Measurements from ENCODE around the gene PAOX. TPM values are rescaled to one million over a fixed set of nuclear protein-coding genes. Genes with fewer than 3 reads are reported as not detected.
A peak's percentile ranks its signal among the peaks of the same experiment; 100 is the strongest.

The PAOX gene
- total RNA-seq, 1 donor, result 7.8 TPM

DNA sequence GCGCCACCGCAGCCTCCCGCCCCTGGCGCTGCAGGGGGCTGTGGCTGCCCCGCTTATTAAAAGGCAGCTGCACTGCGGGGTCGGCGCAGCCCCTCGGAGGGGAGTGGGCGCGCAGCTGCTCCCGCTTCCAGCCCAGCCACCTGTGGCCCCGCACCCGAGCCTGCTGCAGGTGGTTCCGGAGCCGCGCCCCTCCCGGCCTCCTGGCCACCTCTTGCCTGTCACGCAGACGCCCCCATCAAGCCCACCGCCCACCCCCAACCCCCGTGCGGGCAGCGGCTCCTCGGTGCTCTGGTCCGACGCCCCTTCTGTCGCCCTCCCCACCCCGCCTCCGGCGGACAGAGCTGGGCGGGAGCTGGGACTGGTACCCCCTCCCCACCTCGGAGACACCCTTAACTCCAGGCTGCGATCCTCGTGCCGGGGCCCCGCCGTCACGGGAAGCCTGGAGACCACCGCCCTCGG lies 42.9 kb upstream of the PAOX start:
- no peak for DNase-seq (ENCODE audit: low read depth)
- H3K4me3 ChIP-seq (ENCODE audit: low read depth, low read length), result no peak overlapping the region
- TF ChIP-seq, protein P1, sequence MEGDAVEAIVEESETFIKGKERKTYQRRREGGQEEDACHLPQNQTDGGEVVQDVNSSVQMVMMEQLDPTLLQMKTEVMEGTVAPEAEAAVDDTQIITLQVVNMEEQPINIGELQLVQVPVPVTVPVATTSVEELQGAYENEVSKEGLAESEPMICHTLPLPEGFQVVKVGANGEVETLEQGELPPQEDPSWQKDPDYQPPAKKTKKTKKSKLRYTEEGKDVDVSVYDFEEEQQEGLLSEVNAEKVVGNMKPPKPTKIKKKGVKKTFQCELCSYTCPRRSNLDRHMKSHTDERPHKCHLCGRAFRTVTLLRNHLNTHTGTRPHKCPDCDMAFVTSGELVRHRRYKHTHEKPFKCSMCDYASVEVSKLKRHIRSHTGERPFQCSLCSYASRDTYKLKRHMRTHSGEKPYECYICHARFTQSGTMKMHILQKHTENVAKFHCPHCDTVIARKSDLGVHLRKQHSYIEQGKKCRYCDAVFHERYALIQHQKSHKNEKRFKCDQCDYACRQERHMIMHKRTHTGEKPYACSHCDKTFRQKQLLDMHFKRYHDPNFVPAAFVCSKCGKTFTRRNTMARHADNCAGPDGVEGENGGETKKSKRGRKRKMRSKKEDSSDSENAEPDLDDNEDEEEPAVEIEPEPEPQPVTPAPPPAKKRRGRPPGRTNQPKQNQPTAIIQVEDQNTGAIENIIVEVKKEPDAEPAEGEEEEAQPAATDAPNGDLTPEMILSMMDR (IDR thresholded peaks at IDR 0.05; ENCODE audit: insufficient read depth, low read depth, low read length), result no peak

GRCh38 chr10:133336577-133337369 lies 42.3 kb upstream of the PAOX start, which contains the start of gene CALY:
Gene CALY, minus strand, starts transcription at chr10:133336896. Its CDS starts 7,907 bp downstream, at chr10:133328989.
- H3K4me3 ChIP-seq (ENCODE audit: low read depth, low read length), result peak within 1 kb of the TSS; percentile 52
- no peak for DNase-seq (ENCODE audit: low read depth)
- TF ChIP-seq, protein P1 (IDR thresholded peaks at IDR 0.05; ENCODE audit: insufficient read depth, low read depth, low read length), result no peak

DNA sequence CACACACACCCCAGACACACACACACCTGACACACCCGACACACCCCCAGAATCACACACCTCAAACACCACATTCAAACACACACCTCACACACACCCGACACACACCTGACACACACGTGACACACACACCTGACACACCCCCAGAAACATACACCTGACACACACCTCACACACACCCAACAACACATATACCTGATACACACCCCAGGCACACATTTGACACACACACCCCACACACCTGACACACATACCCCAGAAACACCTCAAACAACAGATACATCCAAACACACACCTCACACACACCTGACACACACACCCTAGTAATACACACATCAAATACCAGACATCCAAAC lies 41.7 kb upstream of the PAOX start:
- no peak overlapping the region for H3K4me3 ChIP-seq (ENCODE audit: low read depth, low read length)
- TF ChIP-seq, protein P1 (IDR thresholded peaks at IDR 0.05; ENCODE audit: insufficient read depth, low read depth, low read length), result no peak
- no peak for DNase-seq (ENCODE audit: low read depth)

DNA sequence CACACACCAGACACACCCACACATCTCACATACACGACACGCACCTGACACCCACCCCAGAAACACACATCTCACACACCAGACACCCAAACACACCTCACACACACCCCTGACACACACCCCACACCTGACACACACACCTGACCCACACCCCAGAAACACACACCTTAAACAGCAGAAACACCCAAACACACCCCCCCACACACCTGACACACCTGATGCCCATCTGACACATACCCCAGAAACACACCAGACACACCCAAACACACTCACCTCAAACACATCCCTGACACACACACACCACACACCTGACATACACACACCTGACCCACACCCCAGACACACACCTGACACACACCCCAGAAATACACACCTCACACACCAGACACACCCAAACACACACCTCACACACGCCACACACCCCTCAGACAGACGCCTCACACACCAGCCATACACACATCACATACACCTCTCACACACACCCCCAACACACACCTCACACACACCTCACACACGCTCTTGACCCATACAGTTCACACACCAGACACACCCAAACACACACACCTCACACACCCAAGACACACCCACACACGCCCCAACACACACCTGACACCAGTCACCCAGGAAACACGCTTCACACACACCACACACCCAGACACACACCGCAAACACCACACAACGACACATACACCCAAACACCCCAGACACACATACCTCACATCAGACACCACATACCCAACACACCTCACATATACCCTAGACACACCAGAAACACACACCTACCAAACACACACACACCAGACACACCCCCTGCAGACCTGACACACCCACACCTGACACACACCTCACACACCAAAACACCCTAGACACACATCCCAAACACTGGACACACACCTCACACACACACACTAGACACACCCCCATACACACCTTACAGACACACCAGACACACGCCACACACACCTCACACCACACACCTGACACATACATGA lies 40.7 kb upstream of the PAOX start:
- TF ChIP-seq, protein P1 (IDR thresholded peaks at IDR 0.05; ENCODE audit: insufficient read depth, low read depth, low read length), result no peak
- DNase-seq (ENCODE audit: low read depth), result no peak
- H3K4me3 ChIP-seq (ENCODE audit: low read depth, low read length), result no peak overlapping the region

- TF ChIP-seq, protein P1 (IDR thresholded peaks at IDR 0.05; ENCODE audit: insufficient read depth, low read depth, low read length), result no peak
- no peak for DNase-seq (ENCODE audit: low read depth)
These were observed 39.2 kb upstream of the PAOX start for GRCh38 chr10:133339708-133340380.

DNA sequence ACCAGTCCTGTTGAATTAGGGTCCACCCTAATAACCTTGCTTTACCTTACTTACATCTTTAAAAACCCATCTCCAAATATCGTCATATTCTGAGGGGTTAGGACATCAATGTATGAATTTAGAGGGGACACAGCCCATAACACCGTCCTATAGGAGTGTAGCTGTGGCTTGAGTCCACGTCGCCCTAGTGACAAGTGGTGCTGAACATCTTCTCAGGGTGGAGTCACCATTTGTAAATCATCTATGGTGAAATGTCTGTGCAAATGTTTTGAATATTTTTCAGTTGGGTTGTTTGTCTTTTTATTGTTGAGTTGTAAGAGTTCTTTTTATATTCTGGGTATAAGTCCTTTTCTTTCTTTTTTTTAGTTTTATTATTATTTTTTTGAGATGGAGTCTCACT lies 37.1 kb upstream of the PAOX start:
- TF ChIP-seq, protein P1 (IDR thresholded peaks at IDR 0.05; ENCODE audit: insufficient read depth, low read depth, low read length), result no peak
- no peak for DNase-seq (ENCODE audit: low read depth)
- H3K4me3 ChIP-seq (ENCODE audit: low read depth, low read length), result no peak overlapping the region

More at GRCh38 chr10:133339708-133340380, 39.2 kb upstream of the PAOX start:
- H3K4me3 ChIP-seq (ENCODE audit: low read depth, low read length), result no peak overlapping the region
